ENCODE data around the gene ZBTB42. TPM values are rescaled to one million over a fixed set of nuclear protein-coding genes. Genes with fewer than 3 reads are reported as not detected.

Gene ZBTB42
- total and polyA plus RNA-seq, 2 of the 13 experiments (the other 11 are each of a cell fraction or from before 2014, with no cell fraction given): 2.8 to 4.2 TPM

GRCh38 chr14:104776961-104777807 is 23.7 kb upstream of the ZBTB42 start:
- FAIRE-seq: no peak
- no peak for TF ChIP-seq AKAP8 (CRISPR knock-in tag; IDR thresholded peaks at IDR 0.05)
- TF ChIP-seq AGO2 (optimal IDR thresholded peaks at IDR 0.05; ENCODE audit: low read depth, low read length): peak; percentile 40
- no peak for TF ChIP-seq RFXAP (CRISPR knock-in tag; IDR thresholded peaks at IDR 0.05; ENCODE audit: borderline replicate concordance)
- no peak for TF ChIP-seq BORCS8-MEF2B (CRISPR knock-in tag; IDR thresholded peaks at IDR 0.05)
- no peak for TF ChIP-seq ATF2 (CRISPR knock-in tag; IDR thresholded peaks at IDR 0.05)
- no peak for TF ChIP-seq KLF15 (CRISPR knock-in tag; IDR thresholded peaks at IDR 0.05; ENCODE audit: borderline replicate concordance)
- no peak for TF ChIP-seq KDM6A (CRISPR knock-in tag; IDR thresholded peaks at IDR 0.05; ENCODE audit: low read depth)
- no peak for TF ChIP-seq ATF1 (CRISPR knock-in tag; IDR thresholded peaks at IDR 0.05)
- TF ChIP-seq AGO1 (IDR thresholded peaks at IDR 0.05; ENCODE audit: low read depth, low read length, poor library complexity, severe bottlenecking): peak; percentile 50
- TF ChIP-seq, protein P1, sequence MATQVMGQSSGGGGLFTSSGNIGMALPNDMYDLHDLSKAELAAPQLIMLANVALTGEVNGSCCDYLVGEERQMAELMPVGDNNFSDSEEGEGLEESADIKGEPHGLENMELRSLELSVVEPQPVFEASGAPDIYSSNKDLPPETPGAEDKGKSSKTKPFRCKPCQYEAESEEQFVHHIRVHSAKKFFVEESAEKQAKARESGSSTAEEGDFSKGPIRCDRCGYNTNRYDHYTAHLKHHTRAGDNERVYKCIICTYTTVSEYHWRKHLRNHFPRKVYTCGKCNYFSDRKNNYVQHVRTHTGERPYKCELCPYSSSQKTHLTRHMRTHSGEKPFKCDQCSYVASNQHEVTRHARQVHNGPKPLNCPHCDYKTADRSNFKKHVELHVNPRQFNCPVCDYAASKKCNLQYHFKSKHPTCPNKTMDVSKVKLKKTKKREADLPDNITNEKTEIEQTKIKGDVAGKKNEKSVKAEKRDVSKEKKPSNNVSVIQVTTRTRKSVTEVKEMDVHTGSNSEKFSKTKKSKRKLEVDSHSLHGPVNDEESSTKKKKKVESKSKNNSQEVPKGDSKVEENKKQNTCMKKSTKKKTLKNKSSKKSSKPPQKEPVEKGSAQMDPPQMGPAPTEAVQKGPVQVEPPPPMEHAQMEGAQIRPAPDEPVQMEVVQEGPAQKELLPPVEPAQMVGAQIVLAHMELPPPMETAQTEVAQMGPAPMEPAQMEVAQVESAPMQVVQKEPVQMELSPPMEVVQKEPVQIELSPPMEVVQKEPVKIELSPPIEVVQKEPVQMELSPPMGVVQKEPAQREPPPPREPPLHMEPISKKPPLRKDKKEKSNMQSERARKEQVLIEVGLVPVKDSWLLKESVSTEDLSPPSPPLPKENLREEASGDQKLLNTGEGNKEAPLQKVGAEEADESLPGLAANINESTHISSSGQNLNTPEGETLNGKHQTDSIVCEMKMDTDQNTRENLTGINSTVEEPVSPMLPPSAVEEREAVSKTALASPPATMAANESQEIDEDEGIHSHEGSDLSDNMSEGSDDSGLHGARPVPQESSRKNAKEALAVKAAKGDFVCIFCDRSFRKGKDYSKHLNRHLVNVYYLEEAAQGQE (IDR thresholded peaks at IDR 0.05; ENCODE audit: borderline replicate concordance in 1 of 2, low read depth in 1 of 2, low read length in 2 of 2): no peak
- TF ChIP-seq ZNF713 (CRISPR knock-in tag; IDR thresholded peaks at IDR 0.05): no peak
- 0 out of 2 replicates have a peak, but pooled peaks have one; percentile 36 for TF ChIP-seq PATZ1 (CRISPR knock-in tag; IDR thresholded peaks at IDR 0.05)
- TF ChIP-seq MBD4 (IDR thresholded peaks at IDR 0.05; ENCODE audit: borderline replicate concordance, low read length): no peak
- TF ChIP-seq, protein P2, sequence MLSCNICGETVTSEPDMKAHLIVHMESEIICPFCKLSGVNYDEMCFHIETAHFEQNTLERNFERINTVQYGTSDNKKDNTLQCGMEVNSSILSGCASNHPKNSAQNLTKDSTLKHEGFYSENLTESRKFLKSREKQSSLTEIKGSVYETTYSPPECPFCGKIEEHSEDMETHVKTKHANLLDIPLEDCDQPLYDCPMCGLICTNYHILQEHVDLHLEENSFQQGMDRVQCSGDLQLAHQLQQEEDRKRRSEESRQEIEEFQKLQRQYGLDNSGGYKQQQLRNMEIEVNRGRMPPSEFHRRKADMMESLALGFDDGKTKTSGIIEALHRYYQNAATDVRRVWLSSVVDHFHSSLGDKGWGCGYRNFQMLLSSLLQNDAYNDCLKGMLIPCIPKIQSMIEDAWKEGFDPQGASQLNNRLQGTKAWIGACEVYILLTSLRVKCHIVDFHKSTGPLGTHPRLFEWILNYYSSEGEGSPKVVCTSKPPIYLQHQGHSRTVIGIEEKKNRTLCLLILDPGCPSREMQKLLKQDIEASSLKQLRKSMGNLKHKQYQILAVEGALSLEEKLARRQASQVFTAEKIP (CRISPR knock-in tag; IDR thresholded peaks at IDR 0.05; ENCODE audit: borderline replicate concordance): no peak

More at GRCh38 chr14:104776961-104777807, 23.7 kb upstream of the ZBTB42 start:
- POLR2A ChIA-PET: no interaction called here
- H3K4me1 ChIP-seq (ENCODE audit: insufficient read depth, low read length): no peaks in the 10 kb centered on the region
- H3K36me3 ChIP-seq (replicated peaks in 1 of 2; ENCODE audit: control insufficient read depth in 1 of 2, insufficient read depth in 2 of 2, low read length in 2 of 2): peaks cover 20 to 30% of the 10 kb centered on the region in 2 experiments; a peak in 4 of 5 replicates
- intact Hi-C loops (cut with micrococcal nuclease; ENCODE audit: unreplicated experiment) (no loop called here), in situ Hi-C loops (cut with HindIII; ENCODE audit: extremely low pct_ligation_motif_present, low pct_unique_long_range_greater_than_20kb) (no loop called here)
- H3K27me3 ChIP-seq (ENCODE audit: control insufficient read depth in 1 of 2, insufficient read depth in 2 of 2, low read length in 2 of 2): no peaks in the 10 kb centered on the region
- no peaks in the 10 kb centered on the region for H3K9me3 ChIP-seq (ENCODE audit: low read length)
- no peak overlapping the region for H3K27ac ChIP-seq (ENCODE audit: extremely low read length, insufficient read depth, low read length)
- DNase-seq (ENCODE audit: low spot score): no peak
- CTCF ChIA-PET (ENCODE audit: low intra/inter-chr PET ratio, low total read pairs): no interaction called here
- H4K20me1 ChIP-seq (ENCODE audit: insufficient read depth, low read length): 0 out of 2 replicates have a peak, but pooled peaks cover 3% of the 10 kb centered on the region
- BruUV-seq (replicated peaks): no TSS peak
- 94% methylated on average over 12 of the region's 16 CpGs for WGBS (ENCODE audit: low lambda C conversion rate)
- H3K79me2 ChIP-seq (ENCODE audit: insufficient read depth, low read length): no peaks in the 10 kb centered on the region
- no peak overlapping the region for H2AFZ ChIP-seq (ENCODE audit: low read length)
- peak; percentile 6; the same call in 2 of the 3 replicates for ATAC-seq
- H3K4me3 ChIP-seq (replicated peaks in 1 of 3; ENCODE audit: insufficient read depth in 1 of 3, low read depth in 2 of 3, low read length in 3 of 3): no peak overlapping the region
- H3K4me2 ChIP-seq (ENCODE audit: low read depth, low read length): no peak overlapping the region
- no peak overlapping the region for H3K9ac ChIP-seq (ENCODE audit: insufficient read depth, low read depth, low read length)

Data from HepG2 (cell line).